ENCODE measurements around the gene RASL10A. TPM values are rescaled to one million over a fixed set of nuclear protein-coding genes. Genes with fewer than 3 reads are reported as not detected.

Gene RASL10A
- total and polyA plus RNA-seq, 9 of the 15 experiments (the other 6 are each of a cell fraction or from before 2014, with no cell fraction given), result 0.17 to 1.2 (median 0.45) TPM; not detected in 3

- no peak overlapping the region for H3K27ac ChIP-seq (ENCODE audit: extremely low read depth, low read depth, low read length)
- H4K20me1 ChIP-seq (replicated peaks; ENCODE audit: control insufficient read depth, insufficient read depth, low read length), result peaks cover 29% of the 10 kb centered on the region
- H3K36me3 ChIP-seq (ENCODE audit: control insufficient read depth, insufficient read depth, low read length), result peaks cover 96% of the 10 kb centered on the region
- DNase-seq (ENCODE audit: extremely low read depth in 1 of 4, low spot score in 3 of 4), result no peak
- peaks cover 88% of the 10 kb centered on the region for H3K79me2 ChIP-seq (ENCODE audit: control insufficient read depth, insufficient read depth, low read length)
- POLR2A ChIA-PET, result interaction anchor here (0.6 to 1.8 kb wide), 3 partner anchors 8 to 1178 kb away, joined by 3 to 9 read pairs (median 4); partner anchors contain the start of genes EWSR1 and RHBDD3
- CTCF ChIA-PET (ENCODE audit: low intra/inter-chr PET ratio), result no interaction called here
- in situ Hi-C loops (cut with MboI), result no loop called here
- H3K9me1 ChIP-seq (ENCODE audit: control insufficient read depth, insufficient read depth, low read length), result peaks cover 3% of the 10 kb centered on the region
- no peak overlapping the region for H2AFZ ChIP-seq (ENCODE audit: low read depth, low read length)
- WGBS (ENCODE audit: insufficient coverage, low coverage, missing lambda C conversion rate), result 96% methylated on average over 3 of the region's 3 CpGs
- intact Hi-C loops (cut with micrococcal nuclease), result no loop called here
- peaks cover 0 to 5% of the 10 kb centered on the region in 2 experiments; a peak in 1 of 5 replicates for H3K4me1 ChIP-seq (replicated peaks in 1 of 2; ENCODE audit: control insufficient read depth in 2 of 2, insufficient read depth in 2 of 2, low read length in 2 of 2)
- TF ChIP-seq CHD2 (IDR thresholded peaks at IDR 0.05; ENCODE audit: low read depth, low read length) (no peak), PTBP1 (IDR thresholded peaks at IDR 0.05; ENCODE audit: low read depth, low read length) (no peak), ZKSCAN1 (IDR thresholded peaks at IDR 0.05; ENCODE audit: low read depth, low read length) (peak; percentile 60; the same call in 1 of the 2 replicates)
- TF ChIP-seq, protein P1, sequence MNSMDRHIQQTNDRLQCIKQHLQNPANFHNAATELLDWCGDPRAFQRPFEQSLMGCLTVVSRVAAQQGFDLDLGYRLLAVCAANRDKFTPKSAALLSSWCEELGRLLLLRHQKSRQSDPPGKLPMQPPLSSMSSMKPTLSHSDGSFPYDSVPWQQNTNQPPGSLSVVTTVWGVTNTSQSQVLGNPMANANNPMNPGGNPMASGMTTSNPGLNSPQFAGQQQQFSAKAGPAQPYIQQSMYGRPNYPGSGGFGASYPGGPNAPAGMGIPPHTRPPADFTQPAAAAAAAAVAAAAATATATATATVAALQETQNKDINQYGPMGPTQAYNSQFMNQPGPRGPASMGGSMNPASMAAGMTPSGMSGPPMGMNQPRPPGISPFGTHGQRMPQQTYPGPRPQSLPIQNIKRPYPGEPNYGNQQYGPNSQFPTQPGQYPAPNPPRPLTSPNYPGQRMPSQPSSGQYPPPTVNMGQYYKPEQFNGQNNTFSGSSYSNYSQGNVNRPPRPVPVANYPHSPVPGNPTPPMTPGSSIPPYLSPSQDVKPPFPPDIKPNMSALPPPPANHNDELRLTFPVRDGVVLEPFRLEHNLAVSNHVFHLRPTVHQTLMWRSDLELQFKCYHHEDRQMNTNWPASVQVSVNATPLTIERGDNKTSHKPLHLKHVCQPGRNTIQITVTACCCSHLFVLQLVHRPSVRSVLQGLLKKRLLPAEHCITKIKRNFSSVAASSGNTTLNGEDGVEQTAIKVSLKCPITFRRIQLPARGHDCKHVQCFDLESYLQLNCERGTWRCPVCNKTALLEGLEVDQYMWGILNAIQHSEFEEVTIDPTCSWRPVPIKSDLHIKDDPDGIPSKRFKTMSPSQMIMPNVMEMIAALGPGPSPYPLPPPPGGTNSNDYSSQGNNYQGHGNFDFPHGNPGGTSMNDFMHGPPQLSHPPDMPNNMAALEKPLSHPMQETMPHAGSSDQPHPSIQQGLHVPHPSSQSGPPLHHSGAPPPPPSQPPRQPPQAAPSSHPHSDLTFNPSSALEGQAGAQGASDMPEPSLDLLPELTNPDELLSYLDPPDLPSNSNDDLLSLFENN (IDR thresholded peaks at IDR 0.05; ENCODE audit: low read depth in 2 of 2, low read length in 2 of 2), result no peak
- H3K4me3 ChIP-seq, result no peak overlapping the region
- no peaks in the 10 kb centered on the region for H3K27me3 ChIP-seq (ENCODE audit: control insufficient read depth in 2 of 2, insufficient read depth in 2 of 2, low read length in 2 of 2)
- H3K9ac ChIP-seq (ENCODE audit: insufficient read depth in 1 of 2, low read depth in 2 of 2, low read length in 2 of 2), result no peak overlapping the region
- H3K9me3 ChIP-seq (replicated peaks; ENCODE audit: control insufficient read depth, insufficient read depth, low read depth, low read length), result no peaks in the 10 kb centered on the region
- ATAC-seq, result no peak
- FAIRE-seq, result no peak
- BruUV-seq (replicated peaks), result no TSS peak
- H3K4me2 ChIP-seq (ENCODE audit: insufficient read depth, low read length), result no peak overlapping the region
Observed at GRCh38 chr22:29275819-29276565, 39.5 kb downstream of the RASL10A start.

All from K562 (cell line).